Progenitor cell of endocrine pancreas (in vitro differentiated cells): Measurements from ENCODE around the gene VTI1B. TPM values are rescaled to one million over a fixed set of nuclear protein-coding genes. Genes with fewer than 3 reads are reported as not detected.
"Not testable (repeated sequence)": the region's sequence is repeated elsewhere in the genome, so short reads cannot be mapped to it uniquely, and the experiment has no call there.

Experiments used
- DNase-seq: peaks from one replicate; pipeline ENCODE4 v3.0.0; 2021; ENCODE audit warnings: low spot score; ENCODE audit not compliant: unreplicated experiment
- H3K27ac Mint-ChIP-seq: 2 replicates; pipeline ENCODE4 v1.8.0; 2021; ENCODE audit warnings: mild to moderate bottlenecking, moderate library complexity, mixed read lengths
- H3K27me3 Mint-ChIP-seq: 2 replicates; pipeline ENCODE4 v1.8.0; 2021; ENCODE audit warnings: mixed read lengths
- H3K36me3 Mint-ChIP-seq: 2 replicates; pipeline ENCODE4 v1.8.0; 2022; ENCODE audit warnings: mixed read lengths; ENCODE audit not compliant: insufficient read depth
- H3K4me1 Mint-ChIP-seq: 2 replicates; pipeline ENCODE4 v1.8.0; 2021; ENCODE audit warnings: low read depth, mixed read lengths
- H3K4me3 Mint-ChIP-seq: 2 replicates; pipeline ENCODE4 v1.8.0; 2021; ENCODE audit warnings: low read depth, mild to moderate bottlenecking, moderate library complexity, mixed read lengths
- H3K9me3 Mint-ChIP-seq: 2 replicates; pipeline ENCODE4 v1.8.0; 2021; ENCODE audit warnings: low read depth, mixed read lengths
- total RNA-seq: library from RNA; stranded (reverse); gene quantifications from 2 replicates; pipeline ENCODE4 v1.2.1, GENCODE V29; 2021
- TF ChIP-seq, protein P1 (sequence below): fragments of 200-600 bp; sonication (generic); IDR thresholded peaks from one replicate; pipeline ENCODE4 v1.5.0; 2021; ENCODE audit warnings: antibody characterized with exemption, mild to moderate bottlenecking; ENCODE audit not compliant: unreplicated experiment

Gene VTI1B
- total RNA-seq, 1 donor from 2014 or later, result 99.0 TPM

DNA sequence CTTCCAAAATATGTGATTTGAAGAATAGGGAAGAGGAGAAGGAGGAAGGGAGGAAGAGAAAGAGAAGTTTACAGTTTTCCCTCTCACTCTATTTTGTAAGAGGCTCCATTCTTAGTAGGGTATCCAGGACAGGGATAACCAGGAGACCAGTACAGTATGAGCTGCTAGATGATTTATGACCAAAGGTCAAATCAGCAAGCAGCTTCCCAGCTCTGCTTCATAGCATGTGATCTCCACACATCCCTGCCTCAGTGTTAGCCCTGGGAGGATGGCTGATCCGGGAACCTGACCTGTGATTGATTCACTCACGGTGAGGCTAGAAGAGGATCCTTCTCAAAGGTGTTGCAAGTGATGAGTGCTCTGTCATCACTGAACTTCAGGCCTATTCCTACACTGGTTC, 43.8 kb upstream of the VTI1B start:
- H3K9me3 Mint-ChIP-seq, result no peaks in the 10 kb centered on the region
- TF ChIP-seq, protein P1, sequence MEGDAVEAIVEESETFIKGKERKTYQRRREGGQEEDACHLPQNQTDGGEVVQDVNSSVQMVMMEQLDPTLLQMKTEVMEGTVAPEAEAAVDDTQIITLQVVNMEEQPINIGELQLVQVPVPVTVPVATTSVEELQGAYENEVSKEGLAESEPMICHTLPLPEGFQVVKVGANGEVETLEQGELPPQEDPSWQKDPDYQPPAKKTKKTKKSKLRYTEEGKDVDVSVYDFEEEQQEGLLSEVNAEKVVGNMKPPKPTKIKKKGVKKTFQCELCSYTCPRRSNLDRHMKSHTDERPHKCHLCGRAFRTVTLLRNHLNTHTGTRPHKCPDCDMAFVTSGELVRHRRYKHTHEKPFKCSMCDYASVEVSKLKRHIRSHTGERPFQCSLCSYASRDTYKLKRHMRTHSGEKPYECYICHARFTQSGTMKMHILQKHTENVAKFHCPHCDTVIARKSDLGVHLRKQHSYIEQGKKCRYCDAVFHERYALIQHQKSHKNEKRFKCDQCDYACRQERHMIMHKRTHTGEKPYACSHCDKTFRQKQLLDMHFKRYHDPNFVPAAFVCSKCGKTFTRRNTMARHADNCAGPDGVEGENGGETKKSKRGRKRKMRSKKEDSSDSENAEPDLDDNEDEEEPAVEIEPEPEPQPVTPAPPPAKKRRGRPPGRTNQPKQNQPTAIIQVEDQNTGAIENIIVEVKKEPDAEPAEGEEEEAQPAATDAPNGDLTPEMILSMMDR, result no peak
- no peaks in the 10 kb centered on the region for H3K36me3 Mint-ChIP-seq
- H3K27ac Mint-ChIP-seq, result no peak overlapping the region
- no peak overlapping the region for H3K4me3 Mint-ChIP-seq
- H3K27me3 Mint-ChIP-seq, result no peaks in the 10 kb centered on the region
- peaks cover 16% of the 10 kb centered on the region for H3K4me1 Mint-ChIP-seq
- DNase-seq, result no peak

DNA sequence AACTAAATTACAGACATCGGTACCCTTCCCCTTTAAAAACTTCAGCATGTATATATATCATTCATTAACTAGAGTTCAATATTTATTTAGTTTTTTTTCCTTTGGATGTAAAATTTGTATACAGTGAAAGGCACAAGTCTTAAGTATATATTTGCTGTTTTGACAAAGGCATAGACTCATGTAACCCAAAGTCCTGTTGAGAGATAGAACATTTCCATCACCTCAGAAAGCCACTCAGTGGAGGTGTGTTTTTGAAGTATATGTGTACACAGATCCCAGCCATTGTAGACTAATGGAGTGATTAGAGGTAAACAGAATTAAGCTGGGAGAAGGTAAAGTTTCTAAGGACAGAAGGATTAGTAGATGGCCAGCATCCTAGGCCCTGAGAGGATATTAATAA, 42.6 kb upstream of the VTI1B start:
- Mint-ChIP-seq H3K9me3 (no peaks in the 10 kb centered on the region), H3K27ac (no peak overlapping the region), H3K27me3 (no peaks in the 10 kb centered on the region), H3K4me3 (no peak overlapping the region), H3K4me1 (peaks cover 10% of the 10 kb centered on the region), H3K36me3 (no peaks in the 10 kb centered on the region)
- DNase-seq, result no peak
- TF ChIP-seq, protein P1, result no peak

DNA sequence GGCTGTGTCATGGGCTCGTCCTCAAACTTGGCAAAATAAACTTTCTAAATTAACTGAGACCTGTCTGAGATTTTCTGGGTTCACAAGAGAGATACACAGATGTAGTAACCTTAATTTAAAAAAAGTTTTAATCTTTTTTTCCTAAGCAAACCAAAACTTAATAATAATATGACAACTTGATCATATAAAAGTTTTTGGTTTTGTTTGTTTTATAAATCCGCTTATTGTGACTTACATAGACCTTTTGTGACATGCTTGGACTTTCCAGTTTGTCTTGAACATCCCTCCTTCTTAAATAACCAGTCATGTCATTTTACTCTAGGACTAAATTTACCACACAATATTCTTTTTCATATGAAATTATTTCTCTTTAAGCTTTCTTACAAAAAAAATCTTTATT, 35.8 kb upstream of the VTI1B start:
- TF ChIP-seq, protein P1, result no peak
- no peak overlapping the region for H3K4me3 Mint-ChIP-seq
- DNase-seq, result no peak
- H3K27ac Mint-ChIP-seq, result no peak overlapping the region
- H3K9me3 Mint-ChIP-seq, result peaks cover 6% of the 10 kb centered on the region
- no peaks in the 10 kb centered on the region for H3K36me3 Mint-ChIP-seq
- no peaks in the 10 kb centered on the region for H3K4me1 Mint-ChIP-seq
- H3K27me3 Mint-ChIP-seq, result no peaks in the 10 kb centered on the region

DNA sequence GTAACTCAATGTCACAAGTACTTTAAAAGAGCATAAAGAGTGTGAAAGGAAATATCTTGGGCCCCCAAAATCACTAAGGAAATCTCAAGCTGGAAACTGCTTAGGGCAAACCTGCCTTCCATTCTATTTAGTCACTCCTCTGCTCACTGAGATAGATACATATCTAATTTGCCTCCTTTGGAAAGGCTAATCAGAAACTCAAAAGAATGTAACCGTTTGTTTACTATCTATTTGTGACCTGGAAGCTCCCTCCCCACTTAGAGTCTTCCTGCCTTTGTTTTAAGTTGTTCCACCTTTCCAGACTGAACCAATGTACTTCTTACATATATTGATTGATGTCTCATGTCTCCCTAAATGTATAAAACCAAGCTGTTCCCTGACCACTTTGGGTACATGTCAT, 35.4 kb upstream of the VTI1B start:
- H3K27ac Mint-ChIP-seq, H3K36me3 Mint-ChIP-seq, H3K4me3 Mint-ChIP-seq, H3K27me3 Mint-ChIP-seq, H3K9me3 Mint-ChIP-seq, H3K4me1 Mint-ChIP-seq, DNase-seq: not testable (repeated sequence)

DNA sequence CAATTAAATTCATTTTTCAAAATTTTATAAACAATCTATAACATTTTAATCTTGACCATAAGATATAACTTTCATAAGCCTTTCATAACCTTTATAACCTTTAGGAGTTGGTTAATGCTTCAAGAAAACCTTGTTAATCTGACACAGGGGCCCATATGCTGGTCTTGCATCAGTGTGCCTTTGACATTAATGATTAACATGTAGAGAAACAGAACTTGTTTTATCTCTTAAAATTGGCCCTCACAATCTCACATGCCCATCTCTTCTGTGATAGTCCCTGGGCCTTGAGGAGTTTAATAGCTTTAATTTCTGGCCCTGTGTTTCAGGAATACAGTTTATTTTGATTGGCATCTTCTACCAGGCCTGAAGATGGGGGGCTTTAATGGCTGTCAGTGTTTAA, 34.9 kb upstream of the VTI1B start:
- H3K36me3 Mint-ChIP-seq, H3K4me3 Mint-ChIP-seq, H3K9me3 Mint-ChIP-seq, DNase-seq, H3K27me3 Mint-ChIP-seq, H3K27ac Mint-ChIP-seq, H3K4me1 Mint-ChIP-seq: not testable (repeated sequence)

DNA sequence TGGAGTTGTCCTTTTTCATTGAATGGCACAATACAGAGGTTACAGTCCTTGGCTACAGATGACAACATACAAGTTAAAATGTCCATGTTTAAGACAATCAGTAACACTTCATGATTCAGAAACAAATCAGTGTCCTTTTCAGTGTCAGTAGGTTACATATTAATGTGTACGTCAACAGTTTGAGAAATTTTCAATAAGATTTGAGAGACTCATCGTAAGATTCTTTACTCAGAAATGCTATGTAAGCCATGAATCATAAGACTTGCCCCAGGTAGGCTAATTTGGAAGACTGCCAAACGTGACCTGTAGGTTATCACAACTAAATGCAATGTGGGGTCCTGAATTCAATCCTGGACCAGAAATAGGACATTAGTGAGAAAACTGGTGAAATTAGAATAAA, 30.8 kb upstream of the VTI1B start:
- Mint-ChIP-seq H3K4me1 (peaks cover 5% of the 10 kb centered on the region), H3K27me3 (no peaks in the 10 kb centered on the region), H3K4me3 (no peak overlapping the region), H3K27ac (no peak overlapping the region), H3K36me3 (no peaks in the 10 kb centered on the region), H3K9me3 (peaks cover 3% of the 10 kb centered on the region)
- TF ChIP-seq, protein P1, result no peak
- no peak for DNase-seq
